Measurements from ENCODE around the gene NPR2.

Gene NPR2

DNA sequence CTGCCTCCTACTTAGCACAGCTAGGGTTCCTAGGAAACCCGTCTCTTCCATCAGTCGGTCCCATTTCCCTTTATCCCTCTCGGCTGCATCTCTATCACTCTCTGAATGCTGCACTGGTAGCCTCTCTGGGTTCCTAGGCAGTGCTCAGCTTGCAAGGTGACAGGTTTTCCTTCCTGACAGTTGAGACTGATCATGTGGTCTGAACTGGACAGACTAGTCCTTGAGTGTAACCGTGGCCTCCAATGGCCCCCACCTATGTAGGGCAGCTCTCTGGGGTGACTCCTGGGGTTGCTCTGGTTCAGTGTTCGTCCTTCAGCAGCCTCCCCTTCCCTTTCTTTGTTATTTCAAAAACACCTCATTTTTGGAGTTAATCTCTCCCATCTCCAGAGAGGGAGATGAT, 41.4 kb downstream of the NPR2 start:
- no peak for DNase-seq (ENCODE audit: low read depth)

DNA sequence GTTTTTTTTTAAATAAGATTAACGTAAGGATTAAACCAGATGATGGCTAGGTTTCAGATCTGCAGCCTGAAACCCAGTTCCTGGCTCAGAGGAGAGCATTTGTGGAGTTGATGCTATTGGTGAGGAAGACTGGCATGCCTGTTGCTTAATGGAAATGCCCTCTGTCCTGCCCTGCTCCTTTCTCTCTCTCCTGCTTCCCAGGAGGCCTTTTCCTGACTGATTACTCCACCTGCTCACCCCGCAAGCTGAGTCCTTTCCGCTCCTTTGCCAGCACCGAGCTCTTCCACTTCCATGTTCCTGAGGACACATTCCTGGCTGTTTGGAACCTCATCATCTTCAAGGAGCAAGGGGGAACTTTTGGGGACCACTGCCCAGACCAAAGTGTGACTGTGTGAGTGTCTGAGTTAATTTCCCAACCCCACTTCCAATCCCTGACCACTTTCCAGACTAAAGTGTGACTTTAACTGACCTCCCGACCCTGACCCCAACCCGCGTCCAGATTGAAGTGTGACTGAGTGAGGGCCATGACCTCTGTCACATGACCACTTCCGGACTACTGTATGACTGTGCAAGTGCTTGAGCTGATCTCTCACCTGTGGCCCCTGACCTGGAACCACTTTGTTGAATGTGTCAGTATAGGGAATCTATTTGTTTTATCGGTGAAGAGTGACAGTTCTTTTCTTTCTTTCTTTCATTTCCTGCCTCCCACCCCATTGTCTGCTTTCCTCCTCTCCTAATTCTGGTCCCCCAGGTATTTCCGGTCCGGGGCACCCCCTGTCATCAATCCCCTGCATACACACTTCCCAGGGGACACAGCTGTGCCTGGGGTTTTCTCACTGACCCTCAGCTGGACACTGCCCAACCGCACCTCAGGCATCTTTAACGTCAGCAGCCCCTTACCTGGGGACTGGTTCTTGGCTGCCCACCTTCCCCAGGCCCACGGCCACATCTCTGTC, 43.1 kb downstream of the NPR2 start:
- DNase-seq (ENCODE audit: low read depth), result no peak

DNA sequence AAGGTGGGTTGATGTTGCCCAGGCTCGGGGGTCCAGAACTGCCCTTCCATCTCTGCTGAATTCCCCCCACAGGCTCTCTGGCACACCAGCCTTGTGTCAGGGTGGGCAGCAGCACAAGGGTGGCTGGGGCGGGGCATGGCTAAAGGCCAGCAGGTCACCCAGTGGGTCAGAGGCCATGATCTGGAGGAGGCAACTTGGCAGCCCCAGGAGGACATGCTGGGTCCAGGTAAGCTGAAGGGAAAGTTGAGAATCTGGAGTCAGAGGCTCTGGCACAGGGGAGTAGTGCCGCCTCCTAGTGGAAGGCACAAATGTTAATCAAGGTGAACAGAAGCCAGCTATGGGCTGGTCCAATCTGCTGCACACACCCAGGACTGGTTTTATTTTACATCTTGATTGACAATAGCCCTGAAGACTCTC, 43.8 kb downstream of the NPR2 start:
- DNase-seq (ENCODE audit: low read depth), result no peak

DNA sequence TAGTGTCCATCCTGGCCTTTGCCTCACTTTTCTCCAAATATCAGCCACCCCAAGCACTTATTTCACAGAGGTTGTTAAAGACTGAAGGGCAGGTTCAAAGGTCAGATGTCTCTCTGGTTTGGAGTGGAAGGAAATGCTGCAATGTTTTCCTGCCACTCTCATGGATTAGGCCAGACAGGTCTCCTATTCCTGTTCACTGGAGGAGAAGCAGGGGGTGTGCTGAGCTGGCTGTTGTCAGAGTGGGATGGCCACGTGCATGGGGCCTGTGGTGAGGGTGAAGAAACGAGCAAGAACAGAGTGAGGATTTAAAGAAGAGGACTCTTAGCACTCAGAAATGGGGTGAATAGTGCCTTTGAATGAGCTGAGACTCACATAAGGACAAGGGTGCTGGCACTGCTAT, 44.4 kb downstream of the NPR2 start:
- DNase-seq (ENCODE audit: low read depth), result no peak

DNA sequence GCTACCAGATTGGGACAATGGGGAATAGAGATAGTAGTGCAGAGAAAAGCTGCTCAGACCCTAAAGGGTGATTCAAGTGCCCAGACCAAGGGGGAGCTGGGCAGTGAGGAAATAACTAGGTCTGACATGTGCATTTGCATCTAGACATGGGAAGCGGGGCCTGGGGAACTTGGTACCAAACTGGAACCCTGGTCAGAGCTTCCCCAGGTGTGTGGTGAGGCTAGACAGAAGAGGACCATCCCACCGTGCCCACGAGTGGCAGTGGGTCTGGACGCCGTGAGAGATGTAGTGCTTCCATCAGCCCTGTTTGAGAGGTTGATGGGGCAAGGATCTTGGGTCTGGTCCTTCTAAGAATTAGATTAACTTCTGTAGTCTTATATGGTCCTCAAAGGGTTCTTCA, 45.2 kb downstream of the NPR2 start:
- no peak for DNase-seq (ENCODE audit: low read depth)

DNA sequence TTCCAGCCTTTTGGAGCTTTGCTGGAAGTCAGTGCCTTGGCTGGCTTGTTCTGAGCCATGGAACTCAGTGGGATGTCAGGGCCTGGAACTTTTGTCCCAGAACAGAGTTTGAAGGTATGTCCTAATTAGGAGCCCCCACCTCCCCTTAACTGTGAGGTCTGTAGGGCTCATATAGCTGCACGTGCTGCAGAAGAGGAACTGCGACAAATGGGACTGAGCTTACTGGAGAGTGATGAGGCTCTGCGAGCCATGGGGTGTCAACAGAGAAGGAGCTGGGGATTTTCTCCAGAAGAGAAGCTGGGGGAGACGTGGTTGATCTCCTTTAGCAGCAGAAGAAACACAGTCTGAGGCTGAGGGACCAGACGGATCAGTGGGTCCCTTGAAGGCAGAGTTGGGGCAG, 48.5 kb downstream of the NPR2 start:
- DNase-seq (ENCODE audit: low read depth), result no peak

DNA sequence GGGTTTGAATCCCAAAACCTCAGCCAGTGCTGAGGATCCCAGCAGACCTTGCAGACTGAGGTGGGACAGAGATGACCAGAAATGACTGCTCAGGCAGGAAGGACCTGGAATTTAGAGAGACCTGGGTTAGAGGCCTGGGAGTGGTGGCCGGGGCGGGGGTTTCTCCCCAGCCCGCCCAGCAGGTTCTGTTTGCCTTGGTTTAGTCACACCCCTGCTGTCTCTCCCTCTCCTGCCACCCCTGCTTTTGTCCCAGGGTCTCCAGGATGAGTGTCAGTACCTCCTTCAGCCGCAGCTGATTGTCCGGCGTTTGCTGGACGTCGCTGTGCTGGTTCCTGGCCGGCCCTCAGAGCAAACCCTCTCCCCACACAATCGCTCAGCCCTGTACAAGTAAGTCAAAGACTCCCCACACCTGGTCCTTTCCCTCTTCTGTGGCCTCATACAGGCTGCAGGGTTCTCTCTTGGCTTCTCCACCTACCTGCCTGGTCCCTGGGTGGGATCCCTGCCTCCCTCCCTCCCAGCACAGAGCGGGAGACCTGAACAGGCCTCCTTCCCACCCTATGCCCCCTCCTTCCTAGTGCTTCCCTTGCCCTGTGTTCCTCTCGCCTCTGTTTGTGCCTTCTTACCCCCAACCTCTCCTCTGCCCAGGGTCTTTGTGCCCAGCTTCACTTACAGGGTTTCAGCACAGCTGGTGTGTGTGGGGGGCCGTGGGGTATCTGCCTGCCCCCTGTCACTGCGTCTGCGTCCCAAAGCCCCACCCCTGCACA, 49.7 kb downstream of the NPR2 start:
- no peak for DNase-seq (ENCODE audit: low read depth)

DNA sequence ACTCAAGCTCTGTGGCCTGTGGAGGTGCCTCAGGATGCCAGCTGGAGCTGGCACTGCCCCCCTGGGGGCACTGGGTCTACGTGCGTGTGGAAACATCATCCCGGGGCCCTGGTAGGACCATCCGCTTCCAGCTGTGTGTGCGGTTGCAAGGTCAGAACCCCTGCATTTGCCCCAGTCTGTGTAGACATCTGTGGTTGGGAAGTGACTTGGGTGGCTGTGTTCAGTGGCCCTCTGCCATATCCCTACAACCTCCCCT, 50.2 kb downstream of the NPR2 start:
- DNase-seq (ENCODE audit: low read depth), result no peak

DNA sequence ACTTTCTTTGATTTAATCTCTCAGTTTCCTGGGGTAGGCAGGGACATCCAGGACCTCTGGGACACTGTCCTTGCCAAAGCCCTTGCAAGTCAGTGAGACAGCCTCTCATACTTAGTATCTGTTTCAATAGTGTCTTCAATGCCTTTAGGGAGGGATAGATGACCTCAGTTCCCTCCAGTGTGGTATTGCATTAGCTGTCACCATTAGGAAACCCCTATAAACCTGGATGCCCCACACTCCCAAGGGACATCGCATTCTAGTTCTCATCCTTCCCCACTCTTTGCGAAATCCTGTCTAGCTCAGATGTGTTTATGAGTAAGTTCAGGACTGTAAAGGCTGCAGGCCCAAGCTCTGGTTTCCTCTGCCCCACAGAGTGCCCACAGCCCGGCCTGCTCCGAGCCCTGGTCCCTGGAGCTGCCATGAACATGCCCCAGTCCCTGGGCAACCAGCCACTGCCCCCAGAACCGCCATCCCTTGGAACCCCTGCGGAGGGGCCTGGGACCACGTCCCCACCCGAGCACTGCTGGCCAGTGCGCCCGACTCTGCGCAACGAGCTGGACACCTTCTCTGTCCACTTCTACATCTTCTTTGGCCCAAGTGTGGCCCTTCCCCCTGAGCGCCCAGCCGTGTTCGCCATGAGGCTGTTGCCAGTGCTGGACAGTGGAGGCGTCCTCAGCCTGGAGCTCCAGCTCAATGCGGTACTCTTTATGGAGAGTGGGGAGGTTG, 50.8 kb downstream of the NPR2 start:
- DNase-seq (ENCODE audit: low read depth), result no peak

DNA sequence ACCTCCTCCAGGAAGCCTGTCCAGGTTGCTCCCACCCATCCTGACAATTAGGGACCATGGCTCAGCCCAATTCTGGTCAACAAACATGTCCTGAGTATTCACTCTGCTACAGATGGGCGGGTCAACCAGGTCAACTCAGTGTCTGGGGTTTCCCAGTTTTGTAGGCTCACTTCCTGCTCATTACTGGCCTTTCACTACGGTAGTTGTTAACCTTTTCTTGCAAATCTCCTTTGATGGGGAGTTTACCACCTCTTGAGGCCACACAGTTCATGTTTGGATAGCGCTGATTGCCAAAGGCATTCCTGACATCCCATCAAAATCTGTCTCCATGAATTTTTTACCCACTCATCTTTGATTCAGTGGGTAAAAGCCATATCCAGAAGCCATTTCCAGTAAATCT, 51.4 kb downstream of the NPR2 start:
- DNase-seq (ENCODE audit: low read depth), result no peak

DNA sequence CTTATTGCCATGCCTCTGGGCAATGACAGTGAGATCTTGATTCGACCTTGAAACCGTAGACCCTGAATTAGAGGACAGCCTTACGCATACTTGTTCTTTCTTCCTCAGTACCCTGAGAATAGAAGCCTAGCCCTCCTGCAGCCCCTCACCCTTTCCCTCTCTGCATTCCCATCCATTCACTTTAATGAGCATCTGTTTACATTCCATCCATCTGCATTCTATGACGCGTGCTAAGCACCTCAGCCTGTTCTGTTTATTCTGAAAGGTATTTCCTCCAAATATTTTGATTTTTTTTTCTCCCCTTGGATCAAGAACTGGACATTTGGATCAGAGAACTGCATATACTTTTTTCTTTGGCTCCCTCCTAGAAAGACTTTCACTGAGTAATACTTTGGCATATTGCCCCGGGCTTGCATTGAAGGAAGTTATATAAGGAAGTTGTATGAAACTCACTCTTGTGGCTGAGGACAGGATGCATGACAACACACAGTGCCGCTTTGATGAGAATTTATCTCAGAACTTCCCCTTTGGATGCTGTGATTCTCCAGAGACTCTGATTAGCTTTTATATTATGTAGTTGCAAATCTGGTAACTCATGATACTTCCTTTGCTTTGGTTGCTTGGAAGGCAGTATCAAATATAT, 53.4 kb downstream of the NPR2 start:
- peak; percentile 33 for DNase-seq (ENCODE audit: low read depth)

DNA sequence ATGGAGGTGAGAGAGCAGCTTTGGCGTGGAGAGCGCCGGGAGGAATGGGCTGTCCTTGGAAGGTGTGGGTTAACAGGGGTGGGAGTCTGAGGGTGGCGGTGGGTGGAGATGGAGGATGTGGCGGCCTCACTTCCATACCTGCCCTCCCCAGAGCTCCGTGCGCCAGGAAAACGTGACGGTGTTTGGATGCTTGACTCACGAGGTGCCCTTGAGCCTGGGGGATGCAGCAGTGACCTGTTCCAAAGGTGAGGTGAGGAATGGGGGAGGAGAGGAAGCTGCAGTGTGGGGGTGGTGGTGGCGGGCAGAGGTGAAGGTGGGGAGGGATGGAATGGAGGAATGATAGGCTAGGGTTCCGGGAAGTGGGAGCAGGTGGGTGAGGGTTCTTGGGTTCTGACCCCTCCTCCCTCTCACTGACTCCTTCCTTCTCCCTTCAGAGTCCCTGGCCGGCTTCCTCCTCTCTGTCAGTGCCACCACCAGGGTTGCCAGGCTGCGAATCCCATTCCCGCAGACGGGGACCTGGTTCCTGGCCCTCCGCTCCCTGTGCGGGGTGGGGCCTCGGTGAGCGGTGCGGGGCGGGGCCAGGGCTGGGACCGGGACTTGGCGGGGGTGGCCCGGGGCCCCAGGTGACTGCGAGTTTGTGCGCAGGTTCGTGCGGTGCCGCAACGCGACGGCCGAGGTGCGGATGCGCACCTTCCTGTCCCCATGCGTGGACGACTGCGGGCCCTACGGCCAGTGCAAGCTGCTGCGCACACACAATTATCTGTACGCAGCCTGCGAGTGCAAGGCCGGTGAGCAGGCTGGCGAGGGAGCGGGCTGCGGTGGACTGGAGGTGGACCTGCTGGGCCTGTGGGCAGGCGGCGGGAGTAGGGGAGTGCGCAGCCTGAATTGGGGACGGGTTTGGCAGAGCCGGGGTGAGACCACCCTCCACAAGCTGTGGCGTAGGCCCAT, 54.7 kb downstream of the NPR2 start:
- no peak for DNase-seq (ENCODE audit: low read depth)

DNA sequence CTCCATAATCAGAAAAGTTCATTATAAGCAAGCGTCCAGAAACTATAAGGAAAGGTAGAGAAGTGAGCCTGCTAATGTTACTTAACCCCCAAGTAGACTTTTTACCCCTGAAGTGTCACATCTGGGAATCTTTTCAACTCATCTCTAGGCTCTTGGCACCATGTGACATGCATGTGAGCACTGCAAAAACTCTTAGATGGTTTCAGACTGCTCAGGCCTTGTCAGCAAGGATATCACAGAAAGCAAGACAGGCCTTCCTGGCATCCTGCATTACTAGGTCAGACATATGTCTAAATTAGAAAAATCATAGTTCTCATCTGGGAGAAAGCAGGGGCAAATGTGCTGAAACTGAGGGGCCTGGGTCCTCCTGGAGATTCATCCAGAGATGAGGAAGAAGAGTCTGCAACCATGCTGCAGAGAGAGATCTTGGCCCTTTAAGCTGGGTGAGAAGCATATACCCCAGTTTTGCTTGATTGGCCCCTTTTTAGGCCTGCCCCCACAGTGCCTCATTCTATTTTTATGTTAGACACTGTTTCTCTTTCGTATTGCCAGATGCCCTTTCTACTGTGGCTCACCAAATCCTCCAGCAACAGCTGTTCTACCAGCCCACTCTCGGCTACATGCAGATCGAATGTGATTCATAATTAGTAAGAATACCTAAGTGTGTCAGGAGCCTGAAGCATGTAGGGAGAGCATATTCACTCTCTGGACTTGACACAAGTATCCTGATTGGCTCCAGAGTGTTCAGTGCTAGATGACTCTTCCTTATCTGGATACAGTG, 56.6 kb downstream of the NPR2 start:
- DNase-seq (ENCODE audit: low read depth), result no peak

DNA sequence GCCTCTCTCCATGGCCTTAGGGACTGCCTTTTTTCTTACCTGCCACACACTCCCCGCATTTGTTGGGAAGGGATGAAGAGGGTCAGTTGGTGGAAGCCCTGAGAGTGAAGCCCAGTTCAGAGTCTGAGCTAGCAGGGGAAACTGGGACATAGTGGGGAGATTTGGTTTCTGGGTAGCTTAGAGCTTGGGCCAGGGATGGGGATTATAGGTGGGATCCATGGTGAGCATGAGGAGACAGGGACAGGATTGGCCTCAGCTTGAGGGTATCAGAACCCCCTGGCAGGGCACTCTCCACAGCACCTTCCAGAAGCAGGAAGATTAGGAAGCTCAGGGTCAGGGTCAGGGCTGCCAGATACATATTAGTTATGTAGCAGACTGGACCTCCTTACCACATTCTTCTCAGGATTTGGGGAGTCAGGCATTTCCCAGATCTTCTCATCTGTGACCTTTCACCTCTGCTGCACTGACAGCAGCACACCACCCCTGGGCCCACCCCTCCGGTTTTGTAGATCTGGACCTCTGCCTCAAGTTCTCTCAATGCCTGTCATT, 61.0 kb downstream of the NPR2 start:
- DNase-seq (ENCODE audit: low read depth), result no peak

DNA sequence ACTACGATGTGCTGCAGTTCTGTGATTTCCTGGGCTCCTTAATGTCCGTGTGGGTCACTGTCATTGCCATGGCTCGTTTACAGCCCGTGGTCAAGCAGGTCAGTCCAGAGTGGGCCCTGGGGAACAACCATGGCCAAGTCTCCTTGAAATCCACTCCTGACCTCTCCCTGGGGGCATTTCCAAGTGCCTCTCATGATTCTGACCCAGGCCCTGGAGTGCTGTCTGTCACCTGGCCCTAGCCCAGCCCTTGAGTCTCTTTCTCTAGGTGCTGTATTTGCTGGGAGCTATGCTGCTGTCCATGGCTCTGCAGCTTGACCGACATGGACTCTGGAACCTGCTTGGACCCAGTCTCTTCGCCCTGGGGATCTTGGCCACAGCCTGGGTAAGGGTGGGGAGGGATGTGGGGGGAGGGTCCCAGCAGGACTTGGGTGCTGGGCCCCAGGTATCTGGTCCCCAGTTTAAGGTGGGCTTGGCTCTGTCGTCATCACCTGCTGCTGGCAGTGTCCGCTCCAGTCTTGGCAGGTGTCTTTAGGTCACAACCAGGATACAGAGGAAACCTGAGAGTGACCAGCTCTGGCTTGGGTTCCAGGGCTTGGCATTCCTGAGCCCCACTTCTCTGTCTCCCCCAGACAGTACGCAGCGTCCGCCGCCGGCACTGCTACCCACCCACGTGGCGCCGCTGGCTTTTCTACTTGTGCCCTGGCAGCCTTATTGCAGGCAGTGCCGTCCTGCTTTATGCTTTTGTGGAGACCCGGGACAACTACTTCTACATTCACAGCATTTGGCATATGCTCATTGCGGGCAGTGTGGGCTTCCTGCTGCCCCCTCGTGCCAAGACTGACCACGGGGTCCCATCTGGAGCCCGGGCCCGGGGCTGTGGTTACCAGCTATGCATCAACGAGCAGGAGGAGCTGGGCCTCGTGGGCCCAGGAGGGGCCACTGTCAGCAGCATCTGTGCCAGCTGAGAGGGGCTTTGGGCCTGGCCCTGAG, 61.8 kb downstream of the NPR2 start:
- DNase-seq (ENCODE audit: low read depth), result no peak

DNA sequence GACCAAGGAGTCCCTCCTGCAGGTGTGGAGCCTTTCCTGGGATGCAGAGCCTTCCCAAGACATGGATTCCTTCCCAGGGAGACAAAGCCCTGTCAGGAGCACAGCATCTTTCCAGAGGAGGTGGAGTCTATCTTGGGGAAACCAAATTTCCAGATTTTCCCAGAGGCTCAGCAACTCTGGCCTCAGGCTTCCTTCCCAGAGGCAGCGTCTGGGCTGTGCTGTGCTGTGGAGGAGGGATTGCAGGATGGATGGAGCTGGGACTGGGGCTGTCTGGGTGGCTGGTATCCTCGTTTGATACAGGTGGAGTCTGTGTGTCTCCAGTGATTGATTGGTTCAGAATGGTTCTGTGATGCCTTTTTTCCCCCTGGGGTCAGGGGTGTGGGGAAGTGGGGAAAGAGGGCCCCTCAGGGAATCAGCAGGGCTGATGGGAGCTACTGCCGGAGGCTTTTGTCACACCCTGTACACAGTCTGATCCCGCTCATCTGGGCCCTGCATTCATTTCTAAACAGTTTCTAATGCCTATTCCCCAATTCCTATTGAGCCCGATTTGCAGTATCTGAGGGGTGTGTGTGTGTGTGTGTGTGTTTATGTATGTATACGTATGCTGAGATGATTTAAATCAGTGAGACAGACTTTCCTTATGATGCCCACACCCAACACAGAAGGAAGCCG, 62.8 kb downstream of the NPR2 start:
- DNase-seq (ENCODE audit: low read depth), result no peak

DNA sequence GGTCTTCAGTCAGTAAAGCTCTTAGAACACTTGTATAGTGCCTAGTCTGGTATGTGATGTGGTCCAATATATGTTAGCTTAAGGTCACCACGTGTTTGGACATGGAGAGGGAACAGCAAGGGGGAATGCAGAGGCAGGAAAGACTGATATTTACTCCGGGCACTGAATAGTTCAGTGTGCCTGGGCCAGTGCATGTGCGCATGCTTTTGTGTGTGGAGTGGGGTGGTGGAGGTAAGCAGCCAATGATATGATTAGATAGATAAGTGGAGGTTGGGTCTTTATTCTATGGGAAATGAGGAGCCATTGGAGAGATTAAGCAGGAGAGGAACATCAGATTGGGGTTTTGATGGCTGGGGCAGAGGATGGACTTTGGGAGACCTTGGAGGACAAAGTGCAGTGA, 64.8 kb downstream of the NPR2 start:
- no peak for DNase-seq (ENCODE audit: low read depth)

DNA sequence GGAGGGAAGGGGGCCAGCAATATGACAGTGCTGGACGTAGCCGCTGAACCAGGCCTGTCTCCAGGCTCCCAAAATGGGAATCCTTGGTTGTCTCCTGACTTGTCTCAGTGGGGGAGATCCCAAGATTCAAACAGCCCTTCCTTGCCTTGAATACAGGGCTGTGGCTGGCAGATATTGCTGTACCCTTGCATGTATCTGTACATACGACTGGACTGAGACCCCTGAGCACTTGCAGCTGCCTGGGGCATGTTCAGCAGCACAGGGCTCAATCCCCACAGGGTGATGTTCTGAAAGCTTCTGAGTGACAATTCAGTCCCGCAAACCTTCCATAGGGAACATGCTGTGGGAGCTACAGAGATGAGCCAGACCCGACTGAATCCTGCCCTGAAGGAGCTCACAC, 65.5 kb downstream of the NPR2 start:
- DNase-seq (ENCODE audit: low read depth), result no peak
